Lung (tissue), 12 donors: ENCODE results near the gene BRMS1L. TPM values are rescaled to one million over a fixed set of nuclear protein-coding genes. Genes with fewer than 3 reads are reported as not detected.
A peak's percentile ranks its signal among the peaks of the same experiment; 100 is the strongest.

ENCODE experiments used
- ATAC-seq: fragments of 200-7000 bp; cut with Tn5 transposase; one replicate; pipeline ENCODE4 v1.9.1; 2020; ENCODE audit warnings: moderate number of reproducible peaks; ENCODE audit not compliant: insufficient read depth, low FRiP score
- DNase-seq, 3 donors: peaks; one replicate each; pipeline ENCODE4 v3.0.0-alpha.2; 2013 to 2017
- H3K27ac ChIP-seq, 2 donors: one replicate each; pipeline ENCODE4 v1.5.1; 2013; ENCODE audit warnings: mild to moderate bottlenecking in 2 of 2, moderate library complexity in 2 of 2, control low read depth in 1 of 2, inconsistent platforms in 1 of 2, low read depth in 1 of 2, low read length in 1 of 2
- H3K27me3 ChIP-seq, 3 donors: one replicate each; pipeline ENCODE4 v1.5.1; 2013; ENCODE audit warnings: low read length in 2 of 3; ENCODE audit not compliant: control insufficient read depth in 3 of 3, insufficient read depth in 3 of 3
- H3K36me3 ChIP-seq, 4 donors: one replicate each; pipeline ENCODE4 v1.5.1; 2013; ENCODE audit warnings: low read length in 4 of 4, mild to moderate bottlenecking in 1 of 4, moderate library complexity in 1 of 4; ENCODE audit not compliant: control insufficient read depth in 4 of 4, insufficient read depth in 4 of 4
- H3K4me1 ChIP-seq, 5 donors: one replicate each; pipeline ENCODE4 v1.5.1; 2013; ENCODE audit warnings: low read length in 5 of 5, mild to moderate bottlenecking in 2 of 5, moderate library complexity in 1 of 5; ENCODE audit not compliant: control insufficient read depth in 5 of 5, insufficient read depth in 5 of 5
- H3K4me3 ChIP-seq: one replicate; pipeline ENCODE4 v1.5.1; 2013; ENCODE audit warnings: mild to moderate bottlenecking, control low read depth, moderate library complexity
- H3K9ac ChIP-seq, 2 donors: one replicate each; pipeline ENCODE4 v1.5.1; 2013; ENCODE audit warnings: low read length in 2 of 2, control low read depth in 1 of 2; ENCODE audit not compliant: insufficient read depth in 1 of 2
- H3K9me3 ChIP-seq, 4 donors: one replicate each; pipeline ENCODE4 v1.5.1; 2013; ENCODE audit warnings: low read length in 3 of 4, mild to moderate bottlenecking in 1 of 4, moderate library complexity in 1 of 4; ENCODE audit not compliant: control insufficient read depth in 4 of 4, insufficient read depth in 3 of 4
- WGBS, 2 donors: extraction: QIAGEN DNeasy Blood & Tissue Kit; methylation state at CpG; one replicate each; pipeline ENCODE4 v1.1.7; 2013; 5-methylcytosine and 5-hydroxymethylcytosine counted together
- polyA plus RNA-seq, 2 donors: library from polyadenylated mRNA; stranded (reverse); fragments of 200-250 nt; gene quantifications; one replicate each; pipeline ENCODE4 v1.2.1, GENCODE V29; 2013
- total RNA-seq, 2 donors: library from RNA; depleted of rRNA in 1 of 2; stranded (reverse); fragments of >200 nt in 1 of 2; gene quantifications; one replicate each; pipeline ENCODE4 v1.2.1, GENCODE V29; 2014 to 2021
- TF ChIP-seq, protein P1 (sequence below): IDR thresholded peaks from 2 replicates; pipeline ENCODE4 v1.5.1; 2012; ENCODE audit warnings: mild to moderate bottlenecking; ENCODE audit errors: control extremely low read depth, extremely low read depth
- donor health status: control.
- donor health status: control.
- donor health status: Bipolar disorder and iron deficiency.
- donor health status: healthy.
- donor health status: DM: yes; HTN: yes; CAD: no.

The BRMS1L gene
- total and polyA plus RNA-seq, 4 donors, result 5.0 to 17.4 (median 6.3) TPM

DNA sequence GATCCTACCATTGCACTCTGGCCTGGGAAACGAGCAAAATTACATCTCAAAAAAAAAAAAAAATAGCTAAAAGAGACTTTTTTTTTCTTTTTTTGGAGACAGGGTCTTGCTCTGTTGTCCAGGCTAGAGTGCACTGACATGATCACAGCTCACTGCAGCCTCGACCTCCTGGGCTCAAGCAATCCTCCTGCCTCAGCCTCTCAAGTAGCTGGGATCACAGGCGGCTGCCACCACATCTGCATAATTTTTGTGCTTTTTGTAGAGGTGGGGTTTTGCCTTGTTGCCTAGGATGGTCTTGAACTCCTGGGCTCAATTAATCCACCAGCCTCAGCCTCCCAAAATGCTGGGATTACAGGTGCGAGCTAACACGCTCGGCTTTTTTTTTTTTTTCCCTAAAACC, 28.3 kb upstream of the BRMS1L start:
- Histone ChIP-seq H3K9ac (no peak overlapping the region), H3K27ac (no peak overlapping the region), H3K27me3 (no peaks in the 10 kb centered on the region), H3K36me3 (no peaks in the 10 kb centered on the region), H3K9me3 (no peaks in the 10 kb centered on the region), H3K4me3 (no peak overlapping the region), H3K4me1 (no peaks in the 10 kb centered on the region)
- TF ChIP-seq, protein P1, sequence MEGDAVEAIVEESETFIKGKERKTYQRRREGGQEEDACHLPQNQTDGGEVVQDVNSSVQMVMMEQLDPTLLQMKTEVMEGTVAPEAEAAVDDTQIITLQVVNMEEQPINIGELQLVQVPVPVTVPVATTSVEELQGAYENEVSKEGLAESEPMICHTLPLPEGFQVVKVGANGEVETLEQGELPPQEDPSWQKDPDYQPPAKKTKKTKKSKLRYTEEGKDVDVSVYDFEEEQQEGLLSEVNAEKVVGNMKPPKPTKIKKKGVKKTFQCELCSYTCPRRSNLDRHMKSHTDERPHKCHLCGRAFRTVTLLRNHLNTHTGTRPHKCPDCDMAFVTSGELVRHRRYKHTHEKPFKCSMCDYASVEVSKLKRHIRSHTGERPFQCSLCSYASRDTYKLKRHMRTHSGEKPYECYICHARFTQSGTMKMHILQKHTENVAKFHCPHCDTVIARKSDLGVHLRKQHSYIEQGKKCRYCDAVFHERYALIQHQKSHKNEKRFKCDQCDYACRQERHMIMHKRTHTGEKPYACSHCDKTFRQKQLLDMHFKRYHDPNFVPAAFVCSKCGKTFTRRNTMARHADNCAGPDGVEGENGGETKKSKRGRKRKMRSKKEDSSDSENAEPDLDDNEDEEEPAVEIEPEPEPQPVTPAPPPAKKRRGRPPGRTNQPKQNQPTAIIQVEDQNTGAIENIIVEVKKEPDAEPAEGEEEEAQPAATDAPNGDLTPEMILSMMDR, result no peak
- WGBS, 2 donors, result 98% methylated on average over 6 of the region's 6 CpGs
- DNase-seq (no peak), ATAC-seq (no peak)

DNA sequence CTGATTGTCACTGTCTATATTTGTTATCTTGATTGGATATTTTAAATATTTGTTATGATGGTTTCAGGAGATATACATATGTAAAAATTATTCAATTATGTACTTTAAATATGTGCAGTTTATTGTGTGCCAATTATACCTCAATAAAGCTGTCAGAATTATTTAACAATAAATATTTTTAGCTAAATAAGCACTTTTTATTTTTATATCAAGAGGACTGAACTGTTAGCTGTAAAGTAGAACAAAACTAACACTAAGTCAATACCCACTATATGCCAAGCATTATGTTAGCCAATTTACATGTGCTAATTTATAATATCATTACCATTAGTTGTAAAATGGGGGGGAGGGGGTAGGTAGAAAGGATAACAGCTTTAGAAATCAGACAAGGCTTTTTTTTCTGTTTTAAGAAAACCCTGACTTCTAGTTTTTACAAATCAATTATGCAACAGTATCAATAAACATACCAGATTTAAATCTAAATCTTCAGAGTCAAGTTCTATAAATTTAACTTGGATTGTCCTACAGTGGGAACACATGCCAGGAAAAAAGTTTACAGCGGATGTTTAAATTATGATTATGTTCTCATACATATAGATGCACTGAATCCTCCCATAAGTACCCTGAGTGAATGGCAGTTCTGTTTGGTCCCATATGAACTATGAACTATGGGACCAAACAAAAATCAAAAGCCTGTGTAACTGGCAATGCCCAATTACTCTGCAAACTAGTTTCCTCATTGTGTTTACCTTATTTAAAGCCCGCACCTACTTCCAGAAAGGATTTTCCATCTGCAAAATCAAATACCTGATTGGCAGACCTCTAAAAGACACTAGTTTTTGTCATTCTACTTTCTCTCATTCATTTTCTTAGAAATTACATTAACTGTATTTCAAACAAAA, 19.9 kb upstream of the BRMS1L start:
- H3K27me3 ChIP-seq, result no peaks in the 10 kb centered on the region
- DNase-seq (peak in 2 of 3 donors; percentile 5 to 25), ATAC-seq (no peak)
- no peak overlapping the region for H3K27ac ChIP-seq
- no peaks in the 10 kb centered on the region for H3K9me3 ChIP-seq
- H3K4me3 ChIP-seq, result no peak overlapping the region
- no peak overlapping the region for H3K9ac ChIP-seq
- 81 to 88% methylated on average over 2 of the region's 2 CpGs for whole genome bisulfite sequencing, 2 donors
- peaks cover 0 to 16% (median 4%) of the 10 kb centered on the region in 5 donors for H3K4me1 ChIP-seq
- TF ChIP-seq, protein P1, result no peak
- H3K36me3 ChIP-seq, result peaks cover 0 to 1% (median 0%) of the 10 kb centered on the region in 4 donors

DNA sequence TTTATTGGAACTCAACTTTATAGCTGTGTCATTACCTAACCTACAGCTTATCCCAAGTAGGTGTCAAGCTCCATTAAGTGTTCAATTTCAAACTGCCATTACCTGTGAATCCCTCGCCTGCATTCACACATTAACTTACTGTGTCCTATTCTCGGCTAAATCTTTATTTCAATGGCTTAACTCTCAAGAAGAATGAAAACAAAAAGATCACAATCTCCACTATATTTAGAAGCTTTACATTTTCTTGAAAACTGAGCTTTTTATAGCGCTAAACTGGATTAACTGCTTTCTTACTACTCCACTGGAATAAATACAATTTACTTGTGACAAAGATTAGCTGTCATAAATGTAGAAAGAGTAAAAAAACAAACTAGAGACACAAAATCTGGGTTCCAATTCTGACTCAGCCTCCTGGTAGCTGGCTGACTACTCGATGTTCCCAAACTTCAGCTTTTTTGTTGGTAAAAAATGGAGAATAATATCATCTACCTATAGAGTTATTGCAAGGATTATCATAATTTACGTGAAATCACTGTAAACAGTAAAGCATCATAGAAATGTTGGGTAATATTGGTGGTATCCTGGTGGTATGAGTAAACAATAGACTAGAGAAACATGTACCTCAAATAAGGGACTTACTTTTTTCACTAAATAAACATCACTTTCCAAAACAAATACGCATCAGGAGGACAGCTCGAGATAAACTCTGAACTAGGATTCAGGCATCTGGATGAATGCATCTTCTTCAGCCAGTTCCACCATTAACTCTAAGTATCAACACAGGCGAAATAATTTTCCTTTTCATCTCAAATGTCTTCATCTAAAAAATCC, 18.8 kb upstream of the BRMS1L start:
- Histone ChIP-seq H3K27me3 (no peaks in the 10 kb centered on the region), H3K9ac (peak overlapping the region in 1 of 2 donors; percentile 30), H3K4me1 (peaks cover 0 to 16% (median 4%) of the 10 kb centered on the region in 5 donors), H3K4me3 (no peak overlapping the region), H3K9me3 (no peaks in the 10 kb centered on the region), H3K27ac (no peak overlapping the region), H3K36me3 (peaks cover 0 to 1% (median 0%) of the 10 kb centered on the region in 4 donors)
- TF ChIP-seq, protein P1, result no peak
- DNase-seq (peak in 2 of 3 donors; percentile 15 to 28), ATAC-seq (no peak)
- WGBS, 2 donors, result 66 to 80% methylated on average over 8 of the region's 8 CpGs
